Dermis microvascular lymphatic vessel endothelial cell (primary cell): ENCODE measurements around the gene APRT. TPM values are rescaled to one million over a fixed set of nuclear protein-coding genes. Genes with fewer than 3 reads are reported as not detected.
"Not testable (repeated sequence)": the region's sequence is repeated elsewhere in the genome, so short reads cannot be mapped to it uniquely, and the experiment has no call there.

Experiments used
- DNase-seq, 2 donors: peaks; one replicate each; pipeline versions ENCODE4 v3.0.0 to v3.0.0-alpha.2; 2010; ENCODE audit warnings: low read depth in 2 of 2
- total RNA-seq: library from RNA; depleted of rRNA; stranded (reverse); fragments of >200 nt; gene quantifications from 2 replicates; pipeline ENCODE4 v1.2.1, GENCODE V29; 2014

Gene APRT
- total RNA-seq, 1 donor from 2014 or later: 128 TPM

GRCh38 chr16:88788749-88789148, 23.0 kb downstream of the APRT start:
- DNase-seq: not testable (repeated sequence)

GRCh38 chr16:88787579-88788314, 24.0 kb downstream of the APRT start:
- no peak for DNase-seq

- peak in 1 of 2 donors; percentile 73 for DNase-seq
Observed at GRCh38 chr16:88785106-88785924, 26.4 kb downstream of the APRT start, which contains the start of gene PIEZO1. Gene PIEZO1 (minus strand): TSS chr16:88785220. CDS start chr16:88784964, 256 bp downstream.

GRCh38 chr16:88784856-88785105, 26.9 kb downstream of the APRT start:
- DNase-seq: no peak

GRCh38 chr16:88784074-88784855, 27.5 kb downstream of the APRT start:
- DNase-seq: peak; percentile 72 to 78

GRCh38 chr16:88783391-88784073, 28.2 kb downstream of the APRT start:
- peak; percentile 61 to 90 for DNase-seq

GRCh38 chr16:88782454-88783390, 29.0 kb downstream of the APRT start:
- peak in 1 of 2 donors; percentile 66 for DNase-seq

- DNase-seq: peak in 1 of 2 donors; percentile 28
Observed at GRCh38 chr16:88781140-88782077, 30.3 kb downstream of the APRT start.

- no peak for DNase-seq
Observed at GRCh38 chr16:88780142-88781062, 31.3 kb downstream of the APRT start.

- DNase-seq: no peak
Observed at GRCh38 chr16:88779406-88780141, 32.2 kb downstream of the APRT start.

- no peak for DNase-seq
Observed at GRCh38 chr16:88778541-88779065, 33.1 kb downstream of the APRT start.

GRCh38 chr16:88778271-88778525, 33.5 kb downstream of the APRT start:
- no peak for DNase-seq

GRCh38 chr16:88777471-88778270, 34.1 kb downstream of the APRT start:
- DNase-seq: no peak

- no peak for DNase-seq
Observed at GRCh38 chr16:88775825-88776224, 35.9 kb downstream of the APRT start.

- no peak for DNase-seq
Observed at GRCh38 chr16:88774544-88775393, 37.0 kb downstream of the APRT start.
